ENCODE results near the gene EML4. TPM values are rescaled to one million over a fixed set of nuclear protein-coding genes. Genes with fewer than 3 reads are reported as not detected.
A peak's percentile ranks its signal among the peaks of the same experiment; 100 is the strongest.

The EML4 gene
- total RNA-seq, 1 experiment from 2014 or later, result 93.7 TPM

DNA sequence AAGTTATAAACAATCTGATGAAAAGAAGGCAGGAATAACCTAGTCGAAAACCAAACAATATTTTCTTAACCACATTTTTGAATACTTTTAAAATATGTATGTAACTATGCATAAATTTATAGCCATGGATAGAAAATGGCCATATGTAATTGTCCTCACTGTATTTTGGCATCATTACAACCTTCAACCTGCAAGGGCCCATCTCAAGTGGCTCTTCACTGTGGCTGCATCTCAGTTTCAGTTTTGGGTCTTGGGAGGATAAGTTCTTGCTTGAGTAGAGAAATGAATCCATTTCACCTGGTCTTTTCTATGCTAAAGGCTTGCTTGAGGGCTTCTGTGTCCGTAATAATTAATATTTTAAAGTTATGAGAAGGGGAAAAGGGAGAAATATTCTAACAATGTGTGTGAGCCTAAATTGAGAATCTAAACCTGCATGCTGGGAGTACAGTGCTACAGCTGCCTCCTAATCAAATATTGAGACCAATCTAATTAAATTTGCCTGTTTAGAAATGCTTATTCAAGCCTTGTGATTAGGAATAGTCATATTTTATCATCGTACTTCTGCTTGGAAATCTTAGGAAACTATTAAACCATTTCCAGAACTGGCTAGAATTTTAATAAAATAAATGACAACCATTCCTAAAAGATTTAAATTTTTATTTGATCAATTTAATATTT lies 92.5 kb downstream of the EML4 start:
- no peak overlapping the region for H3K4me3 ChIP-seq (ENCODE audit: low read depth, low read length, poor library complexity, severe bottlenecking)
- no peaks in the 10 kb centered on the region for H3K4me1 ChIP-seq (ENCODE audit: insufficient read depth, low read length, poor library complexity, severe bottlenecking)
- H3K27me3 ChIP-seq (replicated peaks; ENCODE audit: insufficient read depth, low read depth, low read length, poor library complexity), result no peaks in the 10 kb centered on the region
- ChIA-PET CTCF (no interaction called here), POLR2A (ENCODE audit: low non-redundant PET) (no interaction called here)
- H3K9me3 ChIP-seq (ENCODE audit: low read depth, low read length, poor library complexity, severe bottlenecking), result no peaks in the 10 kb centered on the region
- no peak overlapping the region for H3K27ac ChIP-seq (ENCODE audit: low read depth, low read length, poor library complexity, severe bottlenecking)
- TF ChIP-seq EZH2 (IDR thresholded peaks at IDR 0.05; ENCODE audit: borderline replicate concordance, low read depth, low read length, poor library complexity, severe bottlenecking) (no peak), CTCF (conservative IDR thresholded peaks at IDR 0.05; ENCODE audit: low read depth, low read length) (no peak)
- no peak for DNase-seq (ENCODE audit: low spot score)
- H3K36me3 ChIP-seq (ENCODE audit: insufficient read depth, low read length, poor library complexity, severe bottlenecking), result peaks cover 12% of the 10 kb centered on the region
- intact Hi-C loops (cut with micrococcal nuclease; ENCODE audit: unreplicated experiment), result no loop called here
- TSS peak; percentile 13 for BruUV-seq (replicated peaks)

GRCh38 chr2:42266236-42266635 lies 97.1 kb downstream of the EML4 start:
- CTCF ChIA-PET, result no interaction called here
- POLR2A ChIA-PET (ENCODE audit: low non-redundant PET), result no interaction called here

DNA sequence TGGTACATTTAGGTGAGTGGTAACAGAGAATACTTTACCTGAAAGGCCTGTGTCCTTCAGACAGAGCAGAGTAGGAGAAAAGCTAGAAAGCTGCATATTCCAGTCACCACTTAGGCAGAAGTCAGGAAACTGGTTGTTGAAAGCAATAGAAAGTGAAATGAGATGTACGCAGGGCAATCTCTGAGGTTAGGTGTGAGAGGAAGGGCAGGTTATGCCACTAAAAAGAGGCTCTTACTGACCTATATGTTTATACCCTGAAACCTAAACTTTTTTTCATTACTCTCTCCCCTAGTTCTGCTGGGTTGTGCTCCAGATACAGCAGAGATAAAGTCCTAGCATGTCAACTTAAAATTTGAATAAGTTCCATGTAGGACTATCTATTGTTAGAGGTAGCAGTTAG lies 98.4 kb downstream of the EML4 start:
- no TSS peak for BruUV-seq (replicated peaks)

More at GRCh38 chr2:42266236-42266635, 97.1 kb downstream of the EML4 start:
- Histone ChIP-seq H3K4me1 (ENCODE audit: insufficient read depth, low read length, poor library complexity, severe bottlenecking) (peaks cover 9% of the 10 kb centered on the region), H3K27ac (ENCODE audit: low read depth, low read length, poor library complexity, severe bottlenecking) (no peak overlapping the region), H3K27me3 (replicated peaks; ENCODE audit: insufficient read depth, low read depth, low read length, poor library complexity) (no peaks in the 10 kb centered on the region), H3K36me3 (ENCODE audit: insufficient read depth, low read length, poor library complexity, severe bottlenecking) (peaks cover 4% of the 10 kb centered on the region), H3K9me3 (ENCODE audit: low read depth, low read length, poor library complexity, severe bottlenecking) (no peaks in the 10 kb centered on the region), H3K4me3 (ENCODE audit: low read depth, low read length, poor library complexity, severe bottlenecking) (no peak overlapping the region)
- TF ChIP-seq CTCF (conservative IDR thresholded peaks at IDR 0.05; ENCODE audit: low read depth, low read length), result no peak
- no peak for TF ChIP-seq EZH2 (IDR thresholded peaks at IDR 0.05; ENCODE audit: borderline replicate concordance, low read depth, low read length, poor library complexity, severe bottlenecking)
- BruUV-seq (replicated peaks), result no TSS peak
- DNase-seq (ENCODE audit: low spot score), result no peak
- intact Hi-C loops (cut with micrococcal nuclease; ENCODE audit: unreplicated experiment), result no loop called here

More for the DNA sequence above, 98.4 kb downstream of the EML4 start:
- Histone ChIP-seq H3K9me3 (ENCODE audit: low read depth, low read length, poor library complexity, severe bottlenecking) (no peaks in the 10 kb centered on the region), H3K27ac (ENCODE audit: low read depth, low read length, poor library complexity, severe bottlenecking) (no peak overlapping the region), H3K4me3 (ENCODE audit: low read depth, low read length, poor library complexity, severe bottlenecking) (no peak overlapping the region), H3K27me3 (replicated peaks; ENCODE audit: insufficient read depth, low read depth, low read length, poor library complexity) (no peaks in the 10 kb centered on the region), H3K36me3 (ENCODE audit: insufficient read depth, low read length, poor library complexity, severe bottlenecking) (no peaks in the 10 kb centered on the region), H3K4me1 (ENCODE audit: insufficient read depth, low read length, poor library complexity, severe bottlenecking) (peaks cover 9% of the 10 kb centered on the region)
- intact Hi-C loops (cut with micrococcal nuclease; ENCODE audit: unreplicated experiment), result no loop called here
- CTCF ChIA-PET, result no interaction called here
- POLR2A ChIA-PET (ENCODE audit: low non-redundant PET), result no interaction called here
- no peak for DNase-seq (ENCODE audit: low spot score)
- TF ChIP-seq EZH2 (IDR thresholded peaks at IDR 0.05; ENCODE audit: borderline replicate concordance, low read depth, low read length, poor library complexity, severe bottlenecking) (no peak), CTCF (conservative IDR thresholded peaks at IDR 0.05; ENCODE audit: low read depth, low read length) (no peak)

All from A673 (cell line).